Skeletal muscle satellite cell (primary cell): ENCODE data around the gene OAF. TPM values are rescaled to one million over a fixed set of nuclear protein-coding genes. Genes with fewer than 3 reads are reported as not detected.

Experiments
- H3K27me3 ChIP-seq: 2 replicates; pipeline ENCODE4 v1.7.0; 2013; ENCODE audit warnings: low read length; ENCODE audit not compliant: control insufficient read depth, insufficient read depth
- H3K36me3 ChIP-seq: 2 replicates; pipeline ENCODE4 v1.7.0; 2013; ENCODE audit warnings: mild to moderate bottlenecking, control low read depth, low read length; ENCODE audit not compliant: insufficient read depth
- H3K4me1 ChIP-seq: 2 replicates; pipeline ENCODE4 v1.7.0; 2013; ENCODE audit warnings: low read length; ENCODE audit not compliant: control insufficient read depth, insufficient read depth
- H3K4me2 ChIP-seq: 2 replicates; pipeline ENCODE4 v1.7.0; 2013; ENCODE audit warnings: mild to moderate bottlenecking, low read length
- H3K4me3 ChIP-seq: 2 replicates; pipeline ENCODE4 v1.7.0; 2013; ENCODE audit warnings: low read length
- H3K9ac ChIP-seq: 2 replicates; pipeline ENCODE4 v1.7.0; 2013; ENCODE audit warnings: mild to moderate bottlenecking, low read depth, low read length, moderate library complexity
- H3K9me3 ChIP-seq: replicated peaks from 2 replicates; pipeline ENCODE4 v1.7.0; 2013; ENCODE audit warnings: mild to moderate bottlenecking, control low read depth, low read length
- total RNA-seq: library from RNA; depleted of rRNA; stranded (reverse); fragments of >200 nt; gene quantifications from 2 replicates; pipeline ENCODE4 v1.2.3, GENCODE V29; 2012; rRNA removed

The OAF gene
- total RNA-seq = 65.7 and 69.2 TPM in 2 replicates

- Histone ChIP-seq H3K4me3 (peak within 1 kb of the TSS; percentile 82), H3K36me3 (no peaks in the 10 kb centered on the region), H3K4me2 (peak within 1 kb of the TSS; percentile 86), H3K4me1 (peaks cover 55% of the 10 kb centered on the region), H3K9me3 (no peaks in the 10 kb centered on the region), H3K27me3 (no peaks in the 10 kb centered on the region), H3K9ac (peak within 1 kb of the TSS; percentile 71)
Measured at GRCh38 chr11:120210626-120211521, at the start of gene OAF. Gene OAF (plus strand): TSS chr11:120211032. CDS start chr11:120211280, 248 bp downstream.

GRCh38 chr11:120167659-120168058 lies 43.2 kb upstream of the OAF start:
- H3K9me3 ChIP-seq = no peaks in the 10 kb centered on the region
- no peak overlapping the region for H3K4me2 ChIP-seq
- H3K4me3 ChIP-seq = no peak overlapping the region
- H3K4me1 ChIP-seq = peaks cover 9% of the 10 kb centered on the region
- peaks cover 73% of the 10 kb centered on the region for H3K27me3 ChIP-seq
- H3K36me3 ChIP-seq = no peaks in the 10 kb centered on the region
- no peak overlapping the region for H3K9ac ChIP-seq

DNA sequence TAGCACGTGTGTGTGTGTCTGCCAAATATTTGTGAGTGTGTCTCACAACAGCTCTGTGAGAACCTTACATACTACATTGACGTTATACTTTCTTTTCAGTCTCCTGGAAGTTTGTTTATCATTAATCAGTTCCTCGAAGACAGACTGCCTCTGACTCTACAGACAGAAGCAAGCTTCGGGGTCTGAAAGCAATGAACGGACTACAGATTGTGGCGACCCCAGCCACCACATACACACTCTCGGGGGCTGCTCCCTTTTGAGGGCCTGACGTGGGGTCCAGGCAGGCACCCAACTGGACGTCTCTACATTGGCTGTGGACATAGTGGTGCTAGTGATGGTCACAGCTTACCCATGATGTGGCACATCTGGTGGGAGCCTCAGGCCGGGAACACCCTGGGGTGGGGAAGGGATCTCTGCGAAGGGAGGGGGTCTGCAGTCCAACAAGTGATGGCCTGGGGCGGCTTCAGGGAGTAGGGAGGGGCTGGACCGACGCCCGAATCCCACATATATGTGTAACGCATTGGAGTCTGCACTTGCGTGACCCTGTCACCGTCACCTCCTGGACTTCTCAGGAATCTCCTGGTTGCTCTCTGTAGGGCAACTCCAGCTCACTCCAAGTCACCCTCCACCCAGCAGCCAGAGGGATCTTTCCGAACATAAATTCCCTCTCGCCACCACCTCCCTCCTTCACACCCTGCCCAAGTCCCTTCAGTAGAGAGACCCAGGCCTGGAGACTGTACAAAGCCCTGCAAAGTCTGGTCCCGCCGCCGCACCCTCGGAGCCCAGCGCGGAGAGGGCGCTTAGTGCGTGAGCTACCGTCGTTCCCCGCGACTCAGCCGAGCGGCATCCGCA lies 42.5 kb upstream of the OAF start:
- Histone ChIP-seq H3K9ac (no peak overlapping the region), H3K4me1 (peaks cover 9% of the 10 kb centered on the region), H3K4me2 (peak overlapping the region; percentile 95), H3K36me3 (no peaks in the 10 kb centered on the region), H3K27me3 (peaks cover 73% of the 10 kb centered on the region), H3K9me3 (no peaks in the 10 kb centered on the region), H3K4me3 (peak overlapping the region; percentile 70)

GRCh38 chr11:120168960-120169681 lies 41.7 kb upstream of the OAF start:
- Histone ChIP-seq H3K36me3 (no peaks in the 10 kb centered on the region), H3K4me1 (peaks cover 9% of the 10 kb centered on the region), H3K9ac (peak overlapping the region; percentile 56), H3K9me3 (no peaks in the 10 kb centered on the region), H3K4me2 (peak overlapping the region; percentile 95), H3K4me3 (peak overlapping the region; percentile 70), H3K27me3 (peaks cover 79% of the 10 kb centered on the region)

DNA sequence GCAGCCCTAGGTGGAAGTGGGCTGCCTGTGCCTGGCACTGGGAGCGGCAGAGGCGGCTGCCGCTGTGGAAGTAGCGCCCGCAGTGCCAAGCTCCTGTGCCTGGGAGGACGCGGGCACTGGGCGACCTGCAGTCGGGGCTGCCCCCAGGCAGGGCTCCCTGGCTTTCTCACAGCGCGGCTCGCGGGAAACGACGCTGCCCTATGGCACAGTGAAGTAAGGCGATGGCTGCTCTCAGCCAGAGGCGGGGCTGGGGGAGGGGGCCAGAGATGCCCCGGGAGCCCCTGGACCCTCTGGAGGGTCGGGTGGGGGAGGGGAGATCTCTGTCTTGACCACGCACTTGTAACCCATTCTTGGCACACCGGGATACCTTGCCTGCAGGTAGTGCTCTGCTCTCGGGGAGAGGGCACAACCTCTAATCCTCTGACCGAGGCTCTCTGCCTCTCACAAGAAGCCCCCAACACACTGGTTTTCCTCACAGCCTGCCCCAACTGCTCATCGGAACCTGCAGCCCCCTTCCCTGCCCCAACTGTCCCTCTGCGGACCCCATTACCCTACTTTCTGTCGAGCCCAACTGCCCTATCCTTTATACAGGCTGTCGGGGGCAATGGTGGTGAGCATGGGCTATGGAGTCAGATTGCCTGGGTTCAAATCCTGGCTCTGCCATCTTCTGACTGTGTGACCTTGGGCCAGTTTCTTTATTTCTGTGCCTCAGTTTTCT lies 40.7 kb upstream of the OAF start:
- H3K9me3 ChIP-seq = no peaks in the 10 kb centered on the region
- H3K4me2 ChIP-seq = no peak overlapping the region
- peaks cover 80% of the 10 kb centered on the region for H3K27me3 ChIP-seq
- no peak overlapping the region for H3K9ac ChIP-seq
- H3K36me3 ChIP-seq = no peaks in the 10 kb centered on the region
- H3K4me1 ChIP-seq = peaks cover 9% of the 10 kb centered on the region
- no peak overlapping the region for H3K4me3 ChIP-seq

DNA sequence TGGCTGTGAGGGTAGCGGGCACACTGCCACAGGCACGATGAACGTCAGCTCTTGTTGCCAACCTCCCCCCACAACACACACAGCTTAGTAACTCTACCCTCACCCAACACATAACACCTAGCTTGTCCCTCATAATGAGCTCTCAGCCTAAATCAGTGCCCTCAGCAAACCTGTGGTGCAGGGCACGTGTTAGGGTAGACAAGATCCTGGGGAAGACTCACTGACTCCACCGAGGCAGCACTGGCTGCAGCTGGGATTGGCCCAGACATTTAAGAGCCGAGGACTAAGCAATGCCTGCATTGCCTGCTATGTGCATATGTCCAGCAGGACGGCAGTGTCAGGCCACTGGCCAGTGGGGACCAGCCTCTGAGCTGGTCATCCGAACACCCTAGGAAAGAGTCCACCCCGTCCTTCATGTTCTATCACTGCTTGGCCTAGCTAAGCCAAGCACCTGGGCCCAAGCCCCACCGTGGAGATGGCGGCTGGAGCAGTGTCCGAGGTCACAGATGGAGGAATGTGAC lies 40.0 kb upstream of the OAF start:
- Histone ChIP-seq H3K9me3 (no peaks in the 10 kb centered on the region), H3K27me3 (peaks cover 85% of the 10 kb centered on the region), H3K36me3 (no peaks in the 10 kb centered on the region), H3K9ac (no peak overlapping the region), H3K4me1 (peaks cover 9% of the 10 kb centered on the region), H3K4me3 (no peak overlapping the region), H3K4me2 (no peak overlapping the region)

- Histone ChIP-seq H3K9ac (no peak overlapping the region), H3K36me3 (no peaks in the 10 kb centered on the region), H3K4me1 (peaks cover 9% of the 10 kb centered on the region), H3K4me3 (no peak overlapping the region), H3K27me3 (peaks cover 86% of the 10 kb centered on the region), H3K4me2 (no peak overlapping the region), H3K9me3 (no peaks in the 10 kb centered on the region)
Measured at GRCh38 chr11:120172054-120172911, 38.5 kb upstream of the OAF start.

GRCh38 chr11:120173019-120173705 lies 37.7 kb upstream of the OAF start:
- Histone ChIP-seq H3K27me3 (peaks cover 77% of the 10 kb centered on the region), H3K9me3 (no peaks in the 10 kb centered on the region), H3K4me2 (no peak overlapping the region), H3K4me1 (peaks cover 9% of the 10 kb centered on the region), H3K36me3 (no peaks in the 10 kb centered on the region), H3K9ac (no peak overlapping the region), H3K4me3 (no peak overlapping the region)

DNA sequence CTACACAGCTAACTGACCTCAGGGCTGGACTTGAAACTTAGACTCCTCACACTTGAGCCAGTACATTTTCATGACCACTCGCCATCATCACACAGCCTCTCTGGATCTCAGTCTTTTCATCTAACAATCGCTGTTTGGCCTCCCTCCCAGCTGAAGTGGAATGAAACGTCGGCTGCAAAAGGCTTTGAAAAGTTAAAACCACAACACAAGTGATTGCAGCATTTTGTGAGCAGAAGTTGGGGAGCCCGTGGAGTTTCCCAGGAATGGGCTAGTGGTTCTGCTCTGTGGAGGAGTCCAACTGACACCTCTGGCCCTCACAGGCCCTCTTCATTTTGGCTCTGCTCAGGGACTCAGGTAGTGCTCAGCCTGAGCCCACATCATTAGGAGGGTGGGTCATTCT lies 37.0 kb upstream of the OAF start:
- Histone ChIP-seq H3K9me3 (no peaks in the 10 kb centered on the region), H3K36me3 (no peaks in the 10 kb centered on the region), H3K4me3 (no peak overlapping the region), H3K9ac (no peak overlapping the region), H3K4me1 (peaks cover 6% of the 10 kb centered on the region), H3K4me2 (no peak overlapping the region), H3K27me3 (peaks cover 76% of the 10 kb centered on the region)
